HepG2 (cell line): Measurements from ENCODE around the gene DCDC2C. TPM values are rescaled to one million over a fixed set of nuclear protein-coding genes. Genes with fewer than 3 reads are reported as not detected.

Source experiments
- ADNP ChIP-seq: sonication (generic); formaldehyde crosslinking; IDR thresholded peaks from 2 replicates; pipeline ENCODE4 v1.4.0; 2020; ENCODE audit warnings: missing genetic modification reagents
- EED ChIP-seq: sonication (generic); formaldehyde crosslinking; IDR thresholded peaks from 2 replicates; pipeline ENCODE4 v1.5.0; 2020; ENCODE audit warnings: mild to moderate bottlenecking, missing genetic modification reagents
- FOXP4 ChIP-seq: sonication (generic); formaldehyde crosslinking; IDR thresholded peaks from 2 replicates; pipeline ENCODE4 v1.4.0; 2020; ENCODE audit warnings: missing genetic modification reagents
- MBNL3 ChIP-seq: fragments of 250-450 bp; sonication (Bioruptor Pico); conservative IDR thresholded peaks from 2 replicates; pipeline ENCODE4 v1.8.0; 2022; ENCODE audit warnings: mild to moderate bottlenecking, inconsistent platforms
- RXRB ChIP-seq: IDR thresholded peaks from 2 replicates; pipeline ENCODE4 v1.6.1; 2016; ENCODE audit warnings: borderline replicate concordance, missing genetic modification reagents, missing compliant biosample characterization
- TRIM22 ChIP-seq: fragments of 450-650 bp; IDR thresholded peaks from 2 replicates; pipeline ENCODE4 v1.6.1; 2017
- ZNF138 ChIP-seq: sonication (generic); formaldehyde crosslinking; IDR thresholded peaks from 2 replicates; pipeline ENCODE4 v1.5.0; 2020; ENCODE audit warnings: mild to moderate bottlenecking, low read depth, missing genetic modification reagents
- ZNF143 ChIP-seq: sonication (generic); formaldehyde crosslinking; IDR thresholded peaks from 2 replicates; pipeline ENCODE4 v1.4.0; 2020; ENCODE audit warnings: missing genetic modification reagents
- ZNF274 ChIP-seq: sonication (generic); formaldehyde crosslinking; IDR thresholded peaks from 2 replicates; pipeline ENCODE4 v1.5.1; 2020; ENCODE audit warnings: mild to moderate bottlenecking, missing genetic modification reagents
- ZNF432 ChIP-seq: sonication (generic); formaldehyde crosslinking; IDR thresholded peaks from 2 replicates; pipeline ENCODE4 v1.5.0; 2020; ENCODE audit warnings: missing genetic modification reagents, mild to moderate bottlenecking, borderline replicate concordance
- ZNF570 ChIP-seq: sonication (generic); formaldehyde crosslinking; IDR thresholded peaks from 2 replicates; pipeline ENCODE4 v1.4.0; 2020; ENCODE audit warnings: mild to moderate bottlenecking, missing genetic modification reagents, borderline replicate concordance
- ZNF687 ChIP-seq: sonication (generic); formaldehyde crosslinking; IDR thresholded peaks from 2 replicates; pipeline ENCODE4 v1.5.1; 2020; ENCODE audit warnings: mild to moderate bottlenecking, missing genetic modification reagents, moderate library complexity
- ZNF747 ChIP-seq: sonication (generic); formaldehyde crosslinking; IDR thresholded peaks from 2 replicates; pipeline ENCODE4 v1.8.1; 2023; ENCODE audit warnings: missing genetic modification reagents, mild to moderate bottlenecking, borderline replicate concordance
- polyA plus RNA-seq, 8 experiments: library from polyadenylated mRNA; depleted of rRNA in 3 of 8; stranded (reverse) in 7 of 8; unstranded in 1 of 8; fragments of >200 nt; fragmentation: Illumina TruSeq in 4 of 8; extraction: Trizol in 4 of 8; gene quantifications; 2 replicates each; pipeline versions ENCODE4 v1.2.1 to v1.2.3, GENCODE V29; 2011 to 2016; ENCODE audit warnings: low read depth in 4 of 8, missing spikeins in 1 of 8, mixed read lengths in 1 of 8; ENCODE audit not compliant: insufficient read depth in 1 of 8
- total RNA-seq, 5 experiments: library from RNA; depleted of rRNA; stranded (reverse); fragments of >200 nt; fragmentation: Illumina TruSeq; extraction: Trizol; gene quantifications; 2 replicates each; pipeline ENCODE4 v1.2.3, GENCODE V29; 2016; ENCODE audit warnings: low read depth in 1 of 5
- TF ChIP-seq, protein P1 (sequence below): sonication (generic); formaldehyde crosslinking; IDR thresholded peaks from 2 replicates; pipeline ENCODE4 v1.4.0; 2020; ENCODE audit warnings: mild to moderate bottlenecking, missing genetic modification reagents
- TF ChIP-seq, protein P2 (sequence below): sonication (generic); formaldehyde crosslinking; IDR thresholded peaks from 2 replicates; pipeline ENCODE4 v1.4.0; 2020; ENCODE audit warnings: missing genetic modification reagents

DCDC2C gene
- total and polyA plus RNA-seq, 2 of the 13 experiments (the other 11 are each of a cell fraction or from before 2014, with no cell fraction given) = not detected

DNA sequence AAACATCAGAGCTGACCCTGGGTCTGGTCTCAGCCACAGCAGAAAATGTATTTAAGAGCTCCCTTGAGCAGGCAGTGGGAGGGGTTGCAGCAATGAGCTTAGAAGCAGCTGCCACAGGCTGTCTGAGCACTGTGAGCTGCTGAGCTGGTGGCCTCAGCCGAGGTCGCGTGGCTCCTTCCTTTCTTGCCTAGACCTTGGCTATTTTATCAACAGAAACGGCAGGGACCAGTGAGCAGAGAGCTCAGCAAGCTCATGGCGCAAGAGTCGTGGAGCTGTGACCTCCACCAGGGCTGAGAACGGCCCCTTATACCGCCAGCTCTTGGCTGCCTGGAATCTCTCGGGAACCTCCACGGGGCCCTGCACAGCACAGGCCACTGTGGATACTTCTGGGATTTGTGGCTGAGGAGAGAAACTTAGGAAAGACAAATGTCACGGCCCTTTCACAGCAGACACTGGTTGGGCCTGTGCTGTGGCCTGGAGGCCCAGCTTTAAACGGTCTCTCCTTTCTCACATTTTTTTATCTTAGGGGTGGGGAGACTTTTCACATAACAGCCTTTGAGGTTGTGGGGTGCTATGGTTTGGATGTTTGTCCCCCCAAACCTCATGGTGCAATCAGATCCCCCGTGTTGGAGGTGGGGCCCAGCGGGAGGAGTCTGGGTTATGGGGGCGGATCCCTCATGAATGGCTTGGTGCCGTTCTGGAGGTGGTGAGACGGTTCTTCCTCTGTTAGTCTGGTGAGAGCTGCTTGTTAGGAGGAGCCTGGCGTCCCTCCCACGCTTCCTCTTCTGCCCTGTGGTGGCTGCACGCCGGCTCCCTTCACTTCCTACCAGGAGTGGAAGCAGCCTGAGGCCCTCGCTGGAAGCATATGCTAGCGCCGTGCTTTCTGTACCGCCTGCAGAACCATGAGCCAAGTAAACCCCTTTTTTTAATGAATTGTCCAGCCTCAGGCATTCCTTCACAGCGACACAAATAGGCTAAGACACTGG lies 43.6 kb upstream of the DCDC2C start (continued):
- TF ChIP-seq FOXP4 (CRISPR knock-in tag) (peak; percentile 34; the same call in 1 of the 2 replicates), RXRB (CRISPR knock-in tag) (no peak), MBNL3 (CRISPR knock-in tag) (no peak), ZNF274 (CRISPR knock-in tag) (peak; percentile 51; the same call in 1 of the 2 replicates), ZNF143 (CRISPR knock-in tag) (0 out of 2 replicates have a peak, but pooled peaks have one; percentile 47), ZNF432 (CRISPR knock-in tag) (no peak), ZNF747 (CRISPR knock-in tag) (0 out of 2 replicates have a peak, but pooled peaks have one; percentile 38), TRIM22 (no peak), ZNF570 (CRISPR knock-in tag) (no peak), EED (CRISPR knock-in tag) (0 out of 2 replicates have a peak, but pooled peaks have one; percentile 71), ZNF138 (CRISPR knock-in tag) (no peak), ADNP (no peak), ZNF687 (CRISPR knock-in tag) (peak; percentile 89)
- TF ChIP-seq, protein P1, sequence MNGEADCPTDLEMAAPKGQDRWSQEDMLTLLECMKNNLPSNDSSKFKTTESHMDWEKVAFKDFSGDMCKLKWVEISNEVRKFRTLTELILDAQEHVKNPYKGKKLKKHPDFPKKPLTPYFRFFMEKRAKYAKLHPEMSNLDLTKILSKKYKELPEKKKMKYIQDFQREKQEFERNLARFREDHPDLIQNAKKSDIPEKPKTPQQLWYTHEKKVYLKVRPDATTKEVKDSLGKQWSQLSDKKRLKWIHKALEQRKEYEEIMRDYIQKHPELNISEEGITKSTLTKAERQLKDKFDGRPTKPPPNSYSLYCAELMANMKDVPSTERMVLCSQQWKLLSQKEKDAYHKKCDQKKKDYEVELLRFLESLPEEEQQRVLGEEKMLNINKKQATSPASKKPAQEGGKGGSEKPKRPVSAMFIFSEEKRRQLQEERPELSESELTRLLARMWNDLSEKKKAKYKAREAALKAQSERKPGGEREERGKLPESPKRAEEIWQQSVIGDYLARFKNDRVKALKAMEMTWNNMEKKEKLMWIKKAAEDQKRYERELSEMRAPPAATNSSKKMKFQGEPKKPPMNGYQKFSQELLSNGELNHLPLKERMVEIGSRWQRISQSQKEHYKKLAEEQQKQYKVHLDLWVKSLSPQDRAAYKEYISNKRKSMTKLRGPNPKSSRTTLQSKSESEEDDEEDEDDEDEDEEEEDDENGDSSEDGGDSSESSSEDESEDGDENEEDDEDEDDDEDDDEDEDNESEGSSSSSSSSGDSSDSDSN (CRISPR knock-in tag) = peak; percentile 60
- TF ChIP-seq, protein P2, sequence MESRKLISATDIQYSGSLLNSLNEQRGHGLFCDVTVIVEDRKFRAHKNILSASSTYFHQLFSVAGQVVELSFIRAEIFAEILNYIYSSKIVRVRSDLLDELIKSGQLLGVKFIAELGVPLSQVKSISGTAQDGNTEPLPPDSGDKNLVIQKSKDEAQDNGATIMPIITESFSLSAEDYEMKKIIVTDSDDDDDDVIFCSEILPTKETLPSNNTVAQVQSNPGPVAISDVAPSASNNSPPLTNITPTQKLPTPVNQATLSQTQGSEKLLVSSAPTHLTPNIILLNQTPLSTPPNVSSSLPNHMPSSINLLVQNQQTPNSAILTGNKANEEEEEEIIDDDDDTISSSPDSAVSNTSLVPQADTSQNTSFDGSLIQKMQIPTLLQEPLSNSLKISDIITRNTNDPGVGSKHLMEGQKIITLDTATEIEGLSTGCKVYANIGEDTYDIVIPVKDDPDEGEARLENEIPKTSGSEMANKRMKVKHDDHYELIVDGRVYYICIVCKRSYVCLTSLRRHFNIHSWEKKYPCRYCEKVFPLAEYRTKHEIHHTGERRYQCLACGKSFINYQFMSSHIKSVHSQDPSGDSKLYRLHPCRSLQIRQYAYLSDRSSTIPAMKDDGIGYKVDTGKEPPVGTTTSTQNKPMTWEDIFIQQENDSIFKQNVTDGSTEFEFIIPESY = peak; percentile 87
